Transverse colon (tissue), 4 donors: Measurements from ENCODE around the gene IFT88. TPM values are rescaled to one million over a fixed set of nuclear protein-coding genes. Genes with fewer than 3 reads are reported as not detected.

Experiments used
- DNase-seq: peaks from one replicate; pipeline ENCODE4 v3.0.0-alpha.2; 2019
- H3K27ac ChIP-seq, 4 donors: fragments of 200-600 bp; sonication (generic); 2 replicates each; pipeline ENCODE4 v1.5.1; 2016 to 2018; ENCODE audit warnings: inconsistent platforms in 4 of 4
- H3K27me3 ChIP-seq: fragments of 200-600 bp; sonication (generic); 2 replicates; pipeline ENCODE4 v1.5.1; 2017; ENCODE audit warnings: inconsistent platforms
- H3K36me3 ChIP-seq, 4 donors: fragments of 200-600 bp; sonication (generic); 2 replicates each; pipeline ENCODE4 v1.5.1; 2017 to 2019; ENCODE audit warnings: inconsistent platforms in 4 of 4
- H3K4me1 ChIP-seq, 4 donors: fragments of 200-600 bp; sonication (generic); 2 replicates each; pipeline ENCODE4 v1.5.1; 2017 to 2020; ENCODE audit warnings: inconsistent platforms in 4 of 4
- H3K4me3 ChIP-seq, 4 donors: fragments of 200-600 bp; sonication (generic); 1 replicate in 1 of 4; 2 replicates in 3 of 4; pipeline versions ENCODE4 v1.5.1 to v1.6.1; 2017 to 2019; ENCODE audit warnings: inconsistent platforms in 4 of 4
- H3K9me3 ChIP-seq, 2 donors: fragments of 200-600 bp; sonication (generic); 2 replicates each; pipeline ENCODE4 v1.5.1; 2017 to 2019; ENCODE audit warnings: inconsistent platforms in 2 of 2
- CTCF ChIP-seq, 5 experiments: fragments of 200-600 bp in 3 of 5; fragments of 450-650 bp in 2 of 5; sonication (generic) in 3 of 5; IDR thresholded peaks; 1 replicate in 2 of 5; 2 replicates in 3 of 5; pipeline ENCODE4 v1.5.1; 2016 to 2017; ENCODE audit warnings: antibody characterized with exemption in 5 of 5, inconsistent platforms in 3 of 5, mild to moderate bottlenecking in 2 of 5, moderate library complexity in 1 of 5
- EP300 ChIP-seq: sonication (generic); formaldehyde crosslinking; IDR thresholded peaks from one replicate; pipeline ENCODE4 v1.6.1; 2017; ENCODE audit warnings: antibody characterized with exemption, low read depth
- POLR2A ChIP-seq: fragments of 450-650 bp; IDR thresholded peaks from one replicate; pipeline ENCODE4 v1.6.1; 2016; ENCODE audit warnings: antibody characterized with exemption, mild to moderate bottlenecking, moderate library complexity
- POLR2AphosphoS5 ChIP-seq, 3 donors: sonication (generic); formaldehyde crosslinking; IDR thresholded peaks; one replicate each; pipeline ENCODE4 v1.6.1; 2016; ENCODE audit warnings: antibody characterized with exemption in 3 of 3
- WGBS, 2 donors: methylation state at CpG; one replicate each; pipeline ENCODE4 v1.1.5; 2018; ENCODE audit warnings: low coverage in 1 of 2; 5-methylcytosine and 5-hydroxymethylcytosine counted together
- in situ Hi-C, 4 donors: fragments of 200-750 bp; cut with MboI; loops; one replicate each; pipeline versions ENCODE4 v1.15.0 to v1.15.1; 2017; ENCODE audit warnings: low sequenced_read_pairs in 3 of 4, low pct_ligation_motif_present in 1 of 4, low pct_unique_long_range_greater_than_20kb in 1 of 4
- intact Hi-C: fragments of 100-400 bp; cut with DNase I; formaldehyde crosslinking; loops from one replicate; pipeline ENCODE4 v1.15.1; 2023; ENCODE audit warnings: low total_unique reads
- total RNA-seq, 4 donors: library from RNA; depleted of rRNA; stranded (reverse); fragments of >200 nt; gene quantifications; one replicate each; pipeline ENCODE4 v1.1.0, GENCODE V29; 2016

Gene IFT88
- total RNA-seq, 4 donors from 2014 or later = 3.4 to 22.9 (median 16.6) TPM

GRCh38 chr13:20714161-20714560, 147.2 kb downstream of the IFT88 start:
- H3K4me3 ChIP-seq = no peak overlapping the region
- H3K9me3 ChIP-seq = no peaks in the 10 kb centered on the region
- no peaks in the 10 kb centered on the region for H3K36me3 ChIP-seq
- H3K4me1 ChIP-seq = peaks cover 0 to 14% (median 9%) of the 10 kb centered on the region in 4 donors
- peak overlapping the region; percentile 14 to 44 (median 42) for H3K27ac ChIP-seq
- no peak for DNase-seq
- intact Hi-C loops (loop anchor here (5.0 to 10.0 kb wide), 2 partner anchors 111 to 208 kb away; no protein-coding TSS in a partner anchor), in situ Hi-C loops (loop anchor here in 3 of 4 donors (10.0 to 25.0 kb wide), 6 partner anchors 98 to 373 kb away; partner anchors contain the start of gene XPO4 (in 2 of the 3))
- 33 to 64% methylated on average over 1 to 8 of the region's 8 CpGs for WGBS, 2 donors
- peaks cover 5% of the 10 kb centered on the region for H3K27me3 ChIP-seq
- TF ChIP-seq EP300 = no peak
- no peak for TF ChIP-seq POLR2A
- TF ChIP-seq CTCF (IDR thresholded peaks at IDR 0.05) = no peak
- TF ChIP-seq POLR2AphosphoS5 (IDR thresholded peaks at IDR 0.05) = no peak

GRCh38 chr13:20714563-20715329, 147.8 kb downstream of the IFT88 start:
- no peak for DNase-seq
- H3K27ac ChIP-seq = peak overlapping the region; percentile 14 to 44 (median 42)
- no peak overlapping the region for H3K4me3 ChIP-seq
- peaks cover 0 to 14% (median 9%) of the 10 kb centered on the region in 4 donors for H3K4me1 ChIP-seq
- TF ChIP-seq CTCF (IDR thresholded peaks at IDR 0.05) (no peak), POLR2A (no peak)
- in situ Hi-C loops = loop anchor here (5.0 to 25.0 kb wide), 7 partner anchors 98 to 373 kb away; partner anchors contain the start of gene XPO4 (in 2 of the 4)
- H3K9me3 ChIP-seq = no peaks in the 10 kb centered on the region
- no peaks in the 10 kb centered on the region for H3K36me3 ChIP-seq
- 75 to 80% methylated on average over 1 to 9 of the region's 9 CpGs for WGBS, 2 donors
- peaks cover 5% of the 10 kb centered on the region for H3K27me3 ChIP-seq
- intact Hi-C loops = loop anchor here (5.0 to 10.0 kb wide), 2 partner anchors 110 to 208 kb away; no protein-coding TSS in a partner anchor

GRCh38 chr13:20715330-20715712, 148.4 kb downstream of the IFT88 start:
- DNase-seq = no peak
- no peaks in the 10 kb centered on the region for H3K36me3 ChIP-seq
- no peak overlapping the region for H3K27ac ChIP-seq
- H3K27me3 ChIP-seq = peaks cover 5% of the 10 kb centered on the region
- H3K4me3 ChIP-seq = no peak overlapping the region
- intact Hi-C loops (loop anchor here (10.0 kb wide), 1 partner anchor 109 kb away; no protein-coding TSS in a partner anchor), in situ Hi-C loops (loop anchor here (5.0 to 25.0 kb wide), 7 partner anchors 97 to 372 kb away; partner anchors contain the start of gene XPO4 (in 2 of the 4))
- TF ChIP-seq POLR2AphosphoS5 (IDR thresholded peaks at IDR 0.05) (no peak), POLR2A (no peak), EP300 (no peak), CTCF (IDR thresholded peaks at IDR 0.05) (no peak)
- H3K9me3 ChIP-seq = no peaks in the 10 kb centered on the region
- H3K4me1 ChIP-seq = peaks cover 0 to 14% (median 9%) of the 10 kb centered on the region in 4 donors
- WGBS, 2 donors = 92% methylated on average over 5 to 6 of the region's 6 CpGs

GRCh38 chr13:20716951-20717350, 150.0 kb downstream of the IFT88 start:
- in situ Hi-C loops = loop anchor here (5.0 to 25.0 kb wide), 7 partner anchors 95 to 370 kb away; partner anchors contain the start of gene XPO4 (in 2 of the 4)
- no peaks in the 10 kb centered on the region for H3K9me3 ChIP-seq
- no peak overlapping the region for H3K27ac ChIP-seq
- H3K4me3 ChIP-seq = no peak overlapping the region
- no peaks in the 10 kb centered on the region for H3K36me3 ChIP-seq
- peaks cover 17% of the 10 kb centered on the region for H3K27me3 ChIP-seq
- intact Hi-C loops = loop anchor here (10.0 kb wide), 1 partner anchor 108 kb away; no protein-coding TSS in a partner anchor
- TF ChIP-seq CTCF (IDR thresholded peaks at IDR 0.05) = no peak
- TF ChIP-seq EP300 = no peak
- peaks cover 0 to 23% (median 17%) of the 10 kb centered on the region in 4 donors for H3K4me1 ChIP-seq
- no peak for DNase-seq
- 82 to 87% methylated on average over 5 to 15 of the region's 15 CpGs for WGBS, 2 donors
